Endothelial cell of umbilical vein (primary cell): ENCODE measurements around the gene C17orf100. TPM values are rescaled to one million over a fixed set of nuclear protein-coding genes. Genes with fewer than 3 reads are reported as not detected.

Source experiments
- BruUV-seq: library from RNA; stranded (reverse); fragments of 400-500 nt; replicated peaks from 2 replicates; lab custom pipeline; 2021; lab: Mats Ljungman, UMichigan
- CTCF ChIA-PET: fragments of 300-600, 350-600 bp; sonication (Branson Sonifier 250); formaldehyde crosslinking; loops from one replicate; lab custom pipeline; 2021; ENCODE audit warnings: antibody characterized with exemption, inconsistent platforms; lab: Charles Lee
- POLR2A ChIA-PET: fragments of 300-600, 350-600 bp; sonication (Branson Sonifier 250); formaldehyde crosslinking; loops from one replicate; lab custom pipeline; 2021; ENCODE audit warnings: antibody characterized with exemption, inconsistent platforms; lab: Charles Lee
- DNase-seq: peaks from one replicate; pipeline ENCODE4 v3.0.0-alpha.2; 2011; ENCODE audit warnings: low read depth, low spot score
- FAIRE-seq: peaks from 2 replicates; lab custom pipeline; 2011; peaks lifted over from hg19 to GRCh38; lab: Jason Lieb, UNC
- H2AFZ ChIP-seq: 2 replicates; pipeline ENCODE4 v1.6.0; 2012; ENCODE audit warnings: low read depth, low read length, control low read depth, inconsistent platforms
- H3K27ac ChIP-seq: 2 replicates; pipeline ENCODE4 v1.5.1; 2011; ENCODE audit warnings: low read depth, mild to moderate bottlenecking, control low read depth, low read length, moderate library complexity; ENCODE audit not compliant: insufficient read depth
- H3K27me3 ChIP-seq, 2 experiments: 2 replicates each; pipeline versions ENCODE4 v1.6.0 to v1.6.1; 2011; ENCODE audit warnings: low read length in 2 of 2, mixed read lengths in 1 of 2; ENCODE audit not compliant: control insufficient read depth in 2 of 2, insufficient read depth in 2 of 2
- H3K36me3 ChIP-seq, 2 experiments: 2 replicates in 1 of 2; 3 replicates in 1 of 2; pipeline ENCODE4 v1.5.1; 2011; ENCODE audit warnings: low read length in 2 of 2, mild to moderate bottlenecking in 1 of 2, moderate library complexity in 1 of 2; ENCODE audit not compliant: control insufficient read depth in 2 of 2, insufficient read depth in 2 of 2; ENCODE audit errors: extremely low read depth in 1 of 2
- H3K4me1 ChIP-seq: 3 replicates; pipeline ENCODE4 v1.5.1; 2011; ENCODE audit warnings: mild to moderate bottlenecking, low read length; ENCODE audit not compliant: control insufficient read depth, insufficient read depth; ENCODE audit errors: extremely low read depth
- H3K4me2 ChIP-seq: 2 replicates; pipeline ENCODE4 v1.6.1; 2011; ENCODE audit warnings: low read length, control low read depth, mixed read lengths; ENCODE audit not compliant: insufficient read depth
- H3K4me3 ChIP-seq, 3 experiments: fragments of 200-600 bp in 1 of 3; sonication (generic), shearing (Covaris generic) in 1 of 3; replicated peaks in 1 of 3; 2 replicates each; pipeline ENCODE4 v1.5.1; 2011 to 2016; ENCODE audit warnings: control low read depth in 3 of 3, low read length in 3 of 3, mild to moderate bottlenecking in 2 of 3, inconsistent platforms in 1 of 3, low read depth in 1 of 3, moderate library complexity in 1 of 3; ENCODE audit not compliant: insufficient read depth in 1 of 3
- H3K79me2 ChIP-seq: 2 replicates; pipeline ENCODE4 v1.6.0; 2012; ENCODE audit warnings: low read length, inconsistent platforms; ENCODE audit not compliant: control insufficient read depth, insufficient read depth
- H3K9ac ChIP-seq: replicated peaks from 2 replicates; pipeline ENCODE3; 2011; ENCODE audit warnings: low read length, control low read depth; ENCODE audit not compliant: insufficient read depth; ENCODE audit errors: extremely low read depth
- H3K9me1 ChIP-seq: replicated peaks from 3 replicates; pipeline ENCODE4 v1.6.0; 2011; ENCODE audit warnings: mild to moderate bottlenecking, low read length; ENCODE audit not compliant: control insufficient read depth, insufficient read depth; ENCODE audit errors: extremely low read depth
- H3K9me3 ChIP-seq: replicated peaks from 2 replicates; pipeline ENCODE4 v1.5.1; 2012; ENCODE audit warnings: low read length, inconsistent platforms; ENCODE audit not compliant: control insufficient read depth, insufficient read depth
- H4K20me1 ChIP-seq: replicated peaks from 2 replicates; pipeline ENCODE3; 2011; ENCODE audit warnings: mild to moderate bottlenecking, low read length; ENCODE audit not compliant: control insufficient read depth, insufficient read depth; ENCODE audit errors: extremely low read depth
- EZH2 ChIP-seq: IDR thresholded peaks from 2 replicates; pipeline ENCODE4 v1.6.1; 2012; ENCODE audit warnings: borderline replicate concordance, low read depth, mild to moderate bottlenecking, moderate library complexity, low read length, inconsistent platforms; ENCODE audit not compliant: severe bottlenecking
- FOS ChIP-seq: IDR thresholded peaks from 2 replicates; pipeline ENCODE4 v1.6.1; 2011; ENCODE audit warnings: mild to moderate bottlenecking, low read length, moderate library complexity, borderline replicate concordance; ENCODE audit not compliant: insufficient read depth
- GATA2 ChIP-seq: IDR thresholded peaks from 2 replicates; pipeline ENCODE4 v1.7.0; 2011; ENCODE audit warnings: low read depth, mild to moderate bottlenecking, moderate library complexity, mixed read lengths, low read length; ENCODE audit not compliant: insufficient read length, insufficient read depth
- JUN ChIP-seq: IDR thresholded peaks from 2 replicates; pipeline ENCODE4 v1.6.1; 2011; ENCODE audit warnings: borderline replicate concordance, low read depth; ENCODE audit not compliant: insufficient read length, insufficient read depth
- MYC ChIP-seq: IDR thresholded peaks from one replicate; pipeline ENCODE4 v1.6.1; 2011; ENCODE audit warnings: mild to moderate bottlenecking, low read depth, low read length
- POLR2A ChIP-seq: IDR thresholded peaks from 2 replicates; pipeline ENCODE4 v1.6.1; 2012; ENCODE audit warnings: low read depth, mild to moderate bottlenecking, control low read depth, low read length
- POLR2AphosphoS5 ChIP-seq: IDR thresholded peaks from 2 replicates; pipeline ENCODE4 v1.6.1; 2012; ENCODE audit warnings: low read depth, mild to moderate bottlenecking, control low read depth, low read length, moderate library complexity; ENCODE audit not compliant: insufficient read depth
- dilution Hi-C: fragments of 300-500 bp; cut with MboI; formaldehyde crosslinking; loops from one replicate; pipeline ENCODE4 v1.15.0; 2019; ENCODE audit warnings: low sequenced_read_pairs; ENCODE audit not compliant: extremely low pct_ligation_motif_present
- intact Hi-C: fragments of 100-400 bp; cut with micrococcal nuclease; formaldehyde crosslinking; loops from one replicate; pipeline ENCODE4 v1.10.0; 2022
- polyA plus RNA-seq, 4 experiments: library from polyadenylated mRNA; depleted of rRNA in 3 of 4; stranded (reverse) in 3 of 4; unstranded in 1 of 4; fragments of >200 nt; gene quantifications; 2 replicates each; pipeline versions ENCODE4 v1.2.1 to v1.2.3, GENCODE V29; 2011 to 2012; ENCODE audit warnings: missing spikeins in 1 of 4
- total RNA-seq: library from RNA; stranded (reverse); gene quantifications from 2 replicates; pipeline ENCODE4 v1.2.3, GENCODE V29; 2021
- TF ChIP-seq, protein P1 (sequence below): IDR thresholded peaks from 2 replicates; pipeline ENCODE4 v1.6.1; 2011; ENCODE audit not compliant: insufficient read depth, insufficient read length
- TF ChIP-seq, protein P2 (sequence below), 2 donors: IDR thresholded peaks; 1 replicate in 1 of 2; 2 replicates in 1 of 2; pipeline ENCODE4 v1.5.1; 2011; ENCODE audit warnings: low read length in 2 of 2, mild to moderate bottlenecking in 2 of 2, moderate library complexity in 2 of 2, control low read depth in 1 of 2, inconsistent platforms in 1 of 2, low read depth in 1 of 2; ENCODE audit not compliant: insufficient read depth in 1 of 2; ENCODE audit errors: extremely low read depth in 1 of 2

The C17orf100 gene
- total and polyA plus RNA-seq, 2 donors (not counting 3 experiments of a cell fraction or from before 2014, with no cell fraction given): 0.99 to 1.4 TPM

DNA sequence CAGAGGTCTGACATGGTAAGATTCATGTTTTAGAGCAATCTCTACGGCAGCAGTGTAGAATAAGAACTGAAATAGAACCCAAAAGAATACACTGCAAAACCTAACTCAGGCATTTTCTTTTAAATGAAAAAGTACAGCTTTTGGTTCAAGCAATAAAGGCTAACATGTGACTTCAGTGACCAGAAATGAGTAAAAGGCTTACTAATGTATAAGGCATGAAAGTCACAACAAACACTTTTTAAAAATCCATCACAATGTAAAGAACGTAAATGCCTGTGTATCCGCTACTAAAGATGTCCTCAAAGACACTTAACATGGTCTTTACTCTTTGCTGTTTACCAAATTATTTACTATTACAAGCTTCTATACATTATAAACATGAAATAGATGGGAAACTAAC, 27.6 kb upstream of the C17orf100 start:
- no peak for DNase-seq

More for the DNA sequence above, 27.6 kb upstream of the C17orf100 start:
- TF ChIP-seq POLR2AphosphoS5 (no peak), POLR2A (no peak), JUN (no peak), GATA2 (no peak), FOS (no peak), EZH2 (no peak), MYC (no peak)
- TF ChIP-seq, protein P1, sequence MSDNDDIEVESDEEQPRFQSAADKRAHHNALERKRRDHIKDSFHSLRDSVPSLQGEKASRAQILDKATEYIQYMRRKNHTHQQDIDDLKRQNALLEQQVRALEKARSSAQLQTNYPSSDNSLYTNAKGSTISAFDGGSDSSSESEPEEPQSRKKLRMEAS: no peak
- TF ChIP-seq, protein P2, sequence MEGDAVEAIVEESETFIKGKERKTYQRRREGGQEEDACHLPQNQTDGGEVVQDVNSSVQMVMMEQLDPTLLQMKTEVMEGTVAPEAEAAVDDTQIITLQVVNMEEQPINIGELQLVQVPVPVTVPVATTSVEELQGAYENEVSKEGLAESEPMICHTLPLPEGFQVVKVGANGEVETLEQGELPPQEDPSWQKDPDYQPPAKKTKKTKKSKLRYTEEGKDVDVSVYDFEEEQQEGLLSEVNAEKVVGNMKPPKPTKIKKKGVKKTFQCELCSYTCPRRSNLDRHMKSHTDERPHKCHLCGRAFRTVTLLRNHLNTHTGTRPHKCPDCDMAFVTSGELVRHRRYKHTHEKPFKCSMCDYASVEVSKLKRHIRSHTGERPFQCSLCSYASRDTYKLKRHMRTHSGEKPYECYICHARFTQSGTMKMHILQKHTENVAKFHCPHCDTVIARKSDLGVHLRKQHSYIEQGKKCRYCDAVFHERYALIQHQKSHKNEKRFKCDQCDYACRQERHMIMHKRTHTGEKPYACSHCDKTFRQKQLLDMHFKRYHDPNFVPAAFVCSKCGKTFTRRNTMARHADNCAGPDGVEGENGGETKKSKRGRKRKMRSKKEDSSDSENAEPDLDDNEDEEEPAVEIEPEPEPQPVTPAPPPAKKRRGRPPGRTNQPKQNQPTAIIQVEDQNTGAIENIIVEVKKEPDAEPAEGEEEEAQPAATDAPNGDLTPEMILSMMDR (IDR thresholded peaks at IDR 0.05; ENCODE audit: extremely low read depth in 1 of 2, insufficient read depth in 1 of 2, low read depth in 1 of 2, low read length in 2 of 2): no peak
- no peak overlapping the region for H3K4me2 ChIP-seq
- no peak overlapping the region for H3K9ac ChIP-seq
- intact Hi-C loops (loop anchor here (5.0 kb wide), 1 partner anchor 152 kb away; no protein-coding TSS in a partner anchor), dilution Hi-C loops (no loop called here)
- H3K4me1 ChIP-seq: peaks cover 12% of the 10 kb centered on the region
- CTCF ChIA-PET: no interaction called here
- POLR2A ChIA-PET: no interaction called here
- no peak overlapping the region for H2AFZ ChIP-seq
- H3K27ac ChIP-seq: no peak overlapping the region
- no TSS peak for BruUV-seq
- no peak overlapping the region for H3K4me3 ChIP-seq
- H3K27me3 ChIP-seq: no peaks in the 10 kb centered on the region
- FAIRE-seq: no peak
- H3K9me1 ChIP-seq: no peaks in the 10 kb centered on the region
- peaks cover 5% of the 10 kb centered on the region for H4K20me1 ChIP-seq
- H3K36me3 ChIP-seq: peaks cover 10 to 11% of the 10 kb centered on the region in 2 experiments
- H3K9me3 ChIP-seq: no peaks in the 10 kb centered on the region
- peaks cover 4% of the 10 kb centered on the region for H3K79me2 ChIP-seq
